Gastrocnemius medialis (tissue), 4 donors: ENCODE data around the gene SPECC1. TPM values are rescaled to one million over a fixed set of nuclear protein-coding genes. Genes with fewer than 3 reads are reported as not detected.
A peak's percentile ranks its signal among the peaks of the same experiment; 100 is the strongest.

Source experiments
- ATAC-seq, 2 donors: fragments of 150-250 bp; one replicate each; pipeline ENCODE4 v1.9.1; 2016
- DNase-seq, 2 donors: peaks; one replicate each; pipeline ENCODE4 v3.0.0-alpha.2; 2019
- H3K27ac ChIP-seq, 4 donors: fragments of 200-600 bp; sonication (generic); 1 replicate in 1 of 4; 2 replicates in 3 of 4; pipeline ENCODE4 v1.5.1; 2016 to 2018; ENCODE audit warnings: mild to moderate bottlenecking in 2 of 4, moderate library complexity in 1 of 4
- H3K27me3 ChIP-seq, 3 donors: fragments of 200-600 bp; sonication (generic) in 2 of 3; 1 replicate in 1 of 3; 2 replicates in 2 of 3; pipeline versions ENCODE4 v1.5.1 to v1.6.0; 2016 to 2019; ENCODE audit warnings: mild to moderate bottlenecking in 1 of 3, moderate library complexity in 1 of 3
- H3K36me3 ChIP-seq, 2 donors: fragments of 200-600 bp; sonication (generic) in 1 of 2; one replicate each; pipeline ENCODE4 v1.5.1; 2017 to 2018
- H3K4me1 ChIP-seq, 2 donors: fragments of 200-600 bp; sonication (generic) in 1 of 2; one replicate each; pipeline ENCODE4 v1.5.1; 2016 to 2017; ENCODE audit warnings: mild to moderate bottlenecking in 2 of 2
- H3K4me3 ChIP-seq, 4 donors: fragments of 200-600 bp; sonication (generic) in 3 of 4; 1 replicate in 1 of 4; 2 replicates in 3 of 4; pipeline ENCODE4 v1.5.1; 2016 to 2019; ENCODE audit warnings: mild to moderate bottlenecking in 2 of 4
- H3K9me3 ChIP-seq, 3 donors: fragments of 200-600 bp; sonication (generic) in 2 of 3; 1 replicate in 1 of 3; 2 replicates in 2 of 3; pipeline ENCODE4 v1.5.1; 2016 to 2019
- CTCF ChIP-seq, 5 experiments: fragments of 450-650 bp in 3 of 5; fragments of 200-600 bp in 2 of 5; sonication (generic) in 2 of 5; IDR thresholded peaks in 4 of 5; conservative IDR thresholded peaks in 1 of 5; 1 replicate in 4 of 5; 2 replicates in 1 of 5; pipeline ENCODE4 v1.5.1; 2016 to 2019; ENCODE audit warnings: antibody characterized with exemption in 5 of 5, mild to moderate bottlenecking in 3 of 5, moderate library complexity in 3 of 5
- POLR2A ChIP-seq, 2 donors: fragments of 450-650 bp; IDR thresholded peaks; one replicate each; pipeline ENCODE4 v1.6.1; 2017; ENCODE audit warnings: antibody characterized with exemption in 2 of 2, mild to moderate bottlenecking in 2 of 2, moderate library complexity in 2 of 2
- in situ Hi-C, 4 donors: fragments of 200-750 bp; cut with MboI; loops; one replicate each; pipeline versions ENCODE4 v1.15.0 to v1.8.0; 2017; ENCODE audit warnings: low sequenced_read_pairs in 4 of 4
- intact Hi-C: fragments of 100-400 bp; cut with DNase I; formaldehyde crosslinking; loops from one replicate; pipeline ENCODE4 v1.15.1; 2023; ENCODE audit warnings: low total_unique reads
- total RNA-seq, 4 donors: library from RNA; depleted of rRNA; stranded (reverse); fragments of >200 nt; gene quantifications; one replicate each; pipeline versions ENCODE4 v1.1.0 to v1.2.3, GENCODE V29; 2016

SPECC1 gene
- total RNA-seq, 4 donors from 2014 or later, result 6.1 to 17.9 (median 9.5) TPM

- TF ChIP-seq CTCF (IDR thresholded peaks at IDR 0.05 in 4 of 5, conservative IDR thresholded peaks at IDR 0.05 in 1 of 5) (no peak), POLR2A (IDR thresholded peaks at IDR 0.05) (no peak)
- H3K27ac ChIP-seq, result peak overlapping the region in 2 of 4 donors; percentile 15 to 24
- DNase-seq (no peak), ATAC-seq (no peak)
- H3K36me3 ChIP-seq, result no peaks in the 10 kb centered on the region
- no peak overlapping the region for H3K4me3 ChIP-seq
- H3K27me3 ChIP-seq, result no peaks in the 10 kb centered on the region
- intact Hi-C loops (no loop called here), in situ Hi-C loops (no loop called here)
- no peaks in the 10 kb centered on the region for H3K4me1 ChIP-seq
- H3K9me3 ChIP-seq, result no peaks in the 10 kb centered on the region
Observed at GRCh38 chr17:20080513-20080912, 71.4 kb downstream of the SPECC1 start.

DNA sequence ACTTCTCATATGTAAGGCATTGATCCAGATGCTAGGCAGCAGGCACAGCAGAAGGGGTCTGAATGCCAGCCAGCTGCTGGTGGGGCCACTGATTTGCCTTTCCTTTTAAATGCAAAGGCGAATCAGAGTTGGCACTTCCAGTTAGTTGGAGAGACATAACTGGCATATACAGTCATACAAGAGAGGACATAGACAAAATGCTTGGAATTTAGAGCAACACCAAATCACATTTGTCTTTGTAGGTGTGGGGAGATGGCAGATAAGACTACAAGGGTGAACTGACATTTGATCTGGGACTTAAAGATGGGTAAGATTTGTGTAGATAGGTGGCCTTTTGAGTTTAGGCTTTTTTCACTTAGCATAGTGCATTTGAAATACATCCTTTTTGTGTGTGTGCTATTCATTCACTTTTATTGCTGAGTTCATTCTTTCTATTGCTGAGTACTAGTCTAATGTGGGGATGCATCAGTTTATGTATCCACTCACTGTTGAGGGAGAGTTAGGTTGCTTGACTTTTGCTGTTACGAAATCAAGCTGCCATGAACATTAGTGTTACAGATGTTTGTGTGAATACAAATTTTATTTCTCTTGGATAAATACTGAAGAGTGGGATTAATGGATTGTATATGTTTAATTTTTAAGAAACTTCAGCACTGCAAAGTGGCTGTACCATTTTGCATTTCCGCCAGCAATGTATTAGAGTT is 74.1 kb downstream of the SPECC1 start:
- Histone ChIP-seq H3K4me3 (no peak overlapping the region), H3K9me3 (no peaks in the 10 kb centered on the region), H3K4me1 (no peaks in the 10 kb centered on the region), H3K36me3 (no peaks in the 10 kb centered on the region), H3K27me3 (no peaks in the 10 kb centered on the region), H3K27ac (peak overlapping the region in 1 of 4 donors; percentile 9)
- in situ Hi-C loops, result no loop called here
- ATAC-seq (no peak), DNase-seq (no peak)
- intact Hi-C loops, result no loop called here
- TF ChIP-seq CTCF (IDR thresholded peaks at IDR 0.05 in 4 of 5, conservative IDR thresholded peaks at IDR 0.05 in 1 of 5) (no peak), POLR2A (IDR thresholded peaks at IDR 0.05) (no peak)

DNA sequence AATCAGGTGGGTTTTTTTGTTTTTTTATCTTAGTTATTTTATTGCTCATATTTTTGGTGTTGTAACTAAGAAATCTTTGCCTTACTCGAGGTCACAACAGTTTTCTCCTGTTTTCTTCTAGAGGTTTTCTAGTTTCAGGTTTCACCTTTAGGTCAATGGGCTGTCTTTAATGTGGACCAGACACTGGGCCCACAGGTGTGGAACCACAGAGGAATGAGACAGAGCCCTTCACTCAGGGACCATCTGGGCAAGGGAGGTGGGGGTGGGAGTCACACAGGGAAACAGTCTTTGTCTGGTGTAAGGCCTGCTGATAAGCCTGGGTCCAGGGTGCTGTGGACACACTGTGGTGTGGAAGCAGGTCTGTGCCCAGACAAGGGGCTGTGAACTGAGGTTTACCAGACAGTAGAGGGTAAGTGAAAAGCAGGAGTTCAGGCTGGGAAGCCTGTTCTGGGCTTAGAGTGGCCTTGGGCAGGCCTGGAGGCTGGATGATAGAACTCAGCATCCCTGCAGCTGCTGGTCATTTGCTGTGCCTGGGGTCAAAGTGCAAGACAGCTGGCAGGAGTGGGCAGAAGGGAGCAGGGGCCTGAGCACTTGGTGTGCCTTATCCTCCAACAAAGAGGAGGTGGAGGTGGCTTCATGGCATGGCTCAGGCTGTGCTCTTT is 75.6 kb downstream of the SPECC1 start:
- ATAC-seq, result no peak
- H3K36me3 ChIP-seq, result no peaks in the 10 kb centered on the region
- H3K4me1 ChIP-seq, result no peaks in the 10 kb centered on the region

GRCh38 chr17:20085283-20085845 is 76.2 kb downstream of the SPECC1 start:
- DNase-seq (no peak), ATAC-seq (no peak)
- in situ Hi-C loops, result no loop called here
- intact Hi-C loops, result no loop called here
- Histone ChIP-seq H3K9me3 (no peaks in the 10 kb centered on the region), H3K27ac (peak overlapping the region; percentile 69 to 86 (median 81)), H3K4me1 (peaks cover 0 to 6% of the 10 kb centered on the region in 2 donors), H3K4me3 (no peak overlapping the region), H3K27me3 (no peaks in the 10 kb centered on the region), H3K36me3 (no peaks in the 10 kb centered on the region)
- no peak for TF ChIP-seq POLR2A (IDR thresholded peaks at IDR 0.05)
- TF ChIP-seq CTCF (IDR thresholded peaks at IDR 0.05 in 4 of 5, conservative IDR thresholded peaks at IDR 0.05 in 1 of 5), result no peak

More for the DNA sequence above, 75.6 kb downstream of the SPECC1 start:
- in situ Hi-C loops, result no loop called here
- intact Hi-C loops, result no loop called here
- H3K4me3 ChIP-seq, result no peak overlapping the region
- no peak for DNase-seq
- TF ChIP-seq POLR2A (IDR thresholded peaks at IDR 0.05) (no peak), CTCF (IDR thresholded peaks at IDR 0.05 in 4 of 5, conservative IDR thresholded peaks at IDR 0.05 in 1 of 5) (no peak)
- H3K9me3 ChIP-seq, result no peaks in the 10 kb centered on the region
- H3K27ac ChIP-seq, result peak overlapping the region; percentile 20 to 86 (median 68)
- no peaks in the 10 kb centered on the region for H3K27me3 ChIP-seq
